ENCODE measurements around the gene SDHC.
"Not testable (repeated sequence)": the region's sequence is repeated elsewhere in the genome, so short reads cannot be mapped to it uniquely, and the experiment has no call there.

SDHC gene

GRCh38 chr1:161382214-161383019, 68.2 kb downstream of the SDHC start:
- H3K27ac ChIP-seq, result no peak overlapping the region
- TF ChIP-seq, protein P1, sequence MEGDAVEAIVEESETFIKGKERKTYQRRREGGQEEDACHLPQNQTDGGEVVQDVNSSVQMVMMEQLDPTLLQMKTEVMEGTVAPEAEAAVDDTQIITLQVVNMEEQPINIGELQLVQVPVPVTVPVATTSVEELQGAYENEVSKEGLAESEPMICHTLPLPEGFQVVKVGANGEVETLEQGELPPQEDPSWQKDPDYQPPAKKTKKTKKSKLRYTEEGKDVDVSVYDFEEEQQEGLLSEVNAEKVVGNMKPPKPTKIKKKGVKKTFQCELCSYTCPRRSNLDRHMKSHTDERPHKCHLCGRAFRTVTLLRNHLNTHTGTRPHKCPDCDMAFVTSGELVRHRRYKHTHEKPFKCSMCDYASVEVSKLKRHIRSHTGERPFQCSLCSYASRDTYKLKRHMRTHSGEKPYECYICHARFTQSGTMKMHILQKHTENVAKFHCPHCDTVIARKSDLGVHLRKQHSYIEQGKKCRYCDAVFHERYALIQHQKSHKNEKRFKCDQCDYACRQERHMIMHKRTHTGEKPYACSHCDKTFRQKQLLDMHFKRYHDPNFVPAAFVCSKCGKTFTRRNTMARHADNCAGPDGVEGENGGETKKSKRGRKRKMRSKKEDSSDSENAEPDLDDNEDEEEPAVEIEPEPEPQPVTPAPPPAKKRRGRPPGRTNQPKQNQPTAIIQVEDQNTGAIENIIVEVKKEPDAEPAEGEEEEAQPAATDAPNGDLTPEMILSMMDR (conservative IDR thresholded peaks at IDR 0.05), result peak; percentile 82
- TF ChIP-seq ZFX (IDR thresholded peaks at IDR 0.05), result no peak

DNA sequence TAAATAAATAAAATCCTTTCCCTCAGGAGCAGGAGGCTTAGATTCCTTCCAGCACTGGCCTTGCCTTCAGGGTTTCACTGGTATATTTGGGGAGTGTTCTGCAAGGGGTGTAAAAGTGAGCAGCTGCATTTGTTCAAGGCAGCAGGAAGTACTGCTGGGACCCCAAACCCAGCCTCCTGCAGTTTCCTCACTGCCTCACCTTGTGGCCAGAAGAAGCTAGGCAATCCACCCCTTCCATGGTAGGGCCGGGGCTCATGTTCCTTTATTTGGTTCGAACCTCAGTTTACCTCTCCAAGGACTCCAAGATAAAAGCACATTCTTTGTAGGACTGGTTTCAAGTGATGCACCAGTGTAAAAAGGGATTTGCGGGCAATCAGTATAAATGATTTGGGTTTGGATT, 74.5 kb downstream of the SDHC start:
- TF ChIP-seq, protein P1 (conservative IDR thresholded peaks at IDR 0.05), result no peak
- TF ChIP-seq ZFX (IDR thresholded peaks at IDR 0.05), result no peak

GRCh38 chr1:161389158-161389557, 75.0 kb downstream of the SDHC start:
- H3K27ac ChIP-seq, result peak overlapping the region; percentile 76

More for the DNA sequence above, 74.5 kb downstream of the SDHC start:
- no peak overlapping the region for H3K27ac ChIP-seq

GRCh38 chr1:161389691-161390558, 75.7 kb downstream of the SDHC start:
- no peak for TF ChIP-seq ZFX (IDR thresholded peaks at IDR 0.05)
- TF ChIP-seq, protein P1 (conservative IDR thresholded peaks at IDR 0.05), result no peak
- peak overlapping the region; percentile 76 for H3K27ac ChIP-seq

GRCh38 chr1:161390559-161390858, 76.3 kb downstream of the SDHC start:
- H3K27ac ChIP-seq, result peak overlapping the region; percentile 76
- TF ChIP-seq, protein P1 (conservative IDR thresholded peaks at IDR 0.05), result no peak
- TF ChIP-seq ZFX (IDR thresholded peaks at IDR 0.05), result no peak

- H3K27ac ChIP-seq, result not testable (repeated sequence)
Measured at GRCh38 chr1:161391136-161391535, 77.0 kb downstream of the SDHC start.

DNA sequence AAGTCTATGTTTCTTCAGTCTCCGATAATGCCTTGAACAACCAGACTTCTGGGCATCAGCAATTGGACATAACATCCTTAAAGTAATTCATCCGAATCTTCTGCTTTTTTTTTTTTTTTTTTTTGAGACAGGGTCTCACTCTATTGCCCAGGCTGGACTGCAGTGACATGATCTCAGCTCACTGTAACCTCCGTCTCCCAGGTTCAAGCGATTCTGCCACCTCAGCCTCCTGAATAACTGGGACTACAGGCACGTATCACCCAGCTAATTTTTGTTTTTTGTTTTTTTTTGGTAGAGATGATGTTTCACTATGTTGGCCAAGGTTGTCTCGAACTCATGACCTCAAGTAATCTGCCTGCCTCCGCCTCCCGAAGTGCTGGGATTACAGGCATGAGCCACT, 77.4 kb downstream of the SDHC start:
- TF ChIP-seq, protein P1 (conservative IDR thresholded peaks at IDR 0.05), result no peak
- TF ChIP-seq ZFX (IDR thresholded peaks at IDR 0.05), result no peak
- no peak overlapping the region for H3K27ac ChIP-seq

GRCh38 chr1:161393151-161393550, 79.0 kb downstream of the SDHC start:
- TF ChIP-seq ZFX (IDR thresholded peaks at IDR 0.05), result no peak
- TF ChIP-seq, protein P1 (conservative IDR thresholded peaks at IDR 0.05), result no peak
- no peak overlapping the region for H3K27ac ChIP-seq

GRCh38 chr1:161397038-161397437, 82.9 kb downstream of the SDHC start:
- not testable (repeated sequence) for H3K27ac ChIP-seq

Measured in C4-2B (cell line).